H1 (cell line): Measurements from ENCODE around the gene CPM. TPM values are rescaled to one million over a fixed set of nuclear protein-coding genes. Genes with fewer than 3 reads are reported as not detected.

Source experiments
- CTCF ChIA-PET: fragments of 300-600 bp; sonication (Branson Sonifier 250); formaldehyde crosslinking; loops from one replicate; lab custom pipeline; 2021; ENCODE audit not compliant: partially characterized antibody; lab: Charles Lee
- POLR2A ChIA-PET: fragments of 300-600 bp; sonication (Branson Sonifier 250); formaldehyde crosslinking; loops from one replicate; lab custom pipeline; 2021; ENCODE audit warnings: inconsistent platforms; ENCODE audit not compliant: partially characterized antibody; lab: Charles Lee
- DNase-seq, 2 experiments: peaks; one replicate each; pipeline versions ENCODE4 v3.0.0 to v3.0.0-alpha.2; 2010 to 2022; ENCODE audit warnings: low spot score in 2 of 2, low read depth in 1 of 2, mixed read lengths in 1 of 2
- FAIRE-seq: peaks from 2 replicates; lab custom pipeline; 2011; peaks lifted over from hg19 to GRCh38; lab: Jason Lieb, UNC
- H2AFZ ChIP-seq: 2 replicates; pipeline ENCODE4 v1.8.1; 2012; ENCODE audit warnings: low read length, inconsistent platforms
- H2AK5ac ChIP-seq: 2 replicates; pipeline ENCODE4 v1.6.1; 2013; ENCODE audit warnings: low read depth, low read length
- H2BK120ac ChIP-seq: replicated peaks from 2 replicates; pipeline ENCODE3; 2013; ENCODE audit warnings: low read depth, low read length, inconsistent platforms
- H2BK12ac ChIP-seq: 2 replicates; pipeline ENCODE4 v1.6.1; 2013; ENCODE audit warnings: low read depth, low read length
- H2BK15ac ChIP-seq: 2 replicates; pipeline ENCODE4 v1.6.1; 2013; ENCODE audit warnings: low read length
- H2BK20ac ChIP-seq: 2 replicates; pipeline ENCODE4 v1.6.1; 2013; ENCODE audit warnings: low read length
- H2BK5ac ChIP-seq: 2 replicates; pipeline ENCODE4 v1.6.1; 2013; ENCODE audit warnings: low read depth, low read length
- H3K14ac ChIP-seq: 2 replicates; pipeline ENCODE4 v1.6.1; 2013; ENCODE audit warnings: inconsistent platforms; ENCODE audit not compliant: insufficient read length
- H3K18ac ChIP-seq: 2 replicates; pipeline ENCODE4 v1.6.1; 2013; ENCODE audit warnings: low read length; ENCODE audit errors: extremely low read depth
- H3K23ac ChIP-seq: 2 replicates; pipeline ENCODE4 v1.6.1; 2013; ENCODE audit warnings: inconsistent platforms; ENCODE audit not compliant: insufficient read length
- H3K23me2 ChIP-seq: 2 replicates; pipeline ENCODE4 v1.6.1; 2013; ENCODE audit warnings: low read depth, low read length
- H3K27ac ChIP-seq: 2 replicates; pipeline ENCODE4 v1.6.1; 2011; ENCODE audit warnings: low read depth, low read length, inconsistent platforms
- H3K27me3 ChIP-seq, 4 experiments: replicated peaks in 1 of 4; 1 replicate in 1 of 4; 2 replicates in 3 of 4; pipeline versions ENCODE4 v1.6.1 to v1.8.1; 2011 to 2013; ENCODE audit warnings: low read length in 3 of 4, mild to moderate bottlenecking in 3 of 4, inconsistent platforms in 2 of 4, mixed read lengths in 2 of 4, moderate library complexity in 1 of 4; ENCODE audit not compliant: control insufficient read depth in 3 of 4, insufficient read depth in 3 of 4; ENCODE audit errors: extremely low read depth in 1 of 4
- H3K36me3 ChIP-seq, 4 experiments: 2 replicates each; pipeline versions ENCODE4 v1.6.1 to v1.8.1; 2011 to 2013; ENCODE audit warnings: mild to moderate bottlenecking in 4 of 4, low read length in 3 of 4, moderate library complexity in 2 of 4, control low read depth in 1 of 4, inconsistent platforms in 1 of 4; ENCODE audit not compliant: insufficient read depth in 4 of 4, control insufficient read depth in 2 of 4
- H3K4ac ChIP-seq: replicated peaks from 2 replicates; pipeline ENCODE3; 2013; ENCODE audit warnings: low read length, low read depth, mixed read lengths, inconsistent platforms; ENCODE audit not compliant: insufficient read length
- H3K4me1 ChIP-seq, 4 experiments: replicated peaks in 1 of 4; 1 replicate in 1 of 4; 2 replicates in 3 of 4; pipeline versions ENCODE4 v1.6.1 to v1.8.1; 2011 to 2013; ENCODE audit warnings: low read length in 3 of 4, inconsistent platforms in 2 of 4, mixed read lengths in 1 of 4; ENCODE audit not compliant: insufficient read depth in 4 of 4, control insufficient read depth in 3 of 4
- H3K4me2 ChIP-seq, 2 experiments: 2 replicates each; pipeline versions ENCODE4 v1.6.1 to v1.8.1; 2011 to 2013; ENCODE audit warnings: low read depth in 2 of 2, low read length in 2 of 2, control low read depth in 1 of 2, inconsistent platforms in 1 of 2, mild to moderate bottlenecking in 1 of 2; ENCODE audit not compliant: insufficient read depth in 1 of 2
- H3K4me3 ChIP-seq, 4 experiments: fragments of 200-600, 300-600 bp in 1 of 4; sonication (generic), shearing (Covaris generic), sonication (Bioruptor Twin) in 1 of 4; 2 replicates each; pipeline versions ENCODE4 v1.5.1 to v1.8.1; 2011 to 2016; ENCODE audit warnings: low read length in 4 of 4, low read depth in 3 of 4, control low read depth in 2 of 4, inconsistent platforms in 2 of 4, mild to moderate bottlenecking in 2 of 4, mixed read lengths in 1 of 4, moderate library complexity in 1 of 4; ENCODE audit not compliant: insufficient read depth in 2 of 4; ENCODE audit errors: extremely low read depth in 1 of 4
- H3K56ac ChIP-seq: replicated peaks from 2 replicates; pipeline ENCODE3; 2013; ENCODE audit warnings: low read depth, mild to moderate bottlenecking, mixed read lengths, low read length, inconsistent platforms; ENCODE audit not compliant: insufficient read length
- H3K79me1 ChIP-seq: 2 replicates; pipeline ENCODE4 v1.6.1; 2013; ENCODE audit warnings: low read depth, low read length, control low read depth
- H3K79me2 ChIP-seq, 2 experiments: 2 replicates each; pipeline versions ENCODE4 v1.6.1 to v1.8.1; 2012 to 2013; ENCODE audit warnings: low read length in 2 of 2, mild to moderate bottlenecking in 2 of 2, inconsistent platforms in 1 of 2; ENCODE audit not compliant: insufficient read depth in 2 of 2, control insufficient read depth in 1 of 2
- H3K9ac ChIP-seq, 4 experiments: replicated peaks in 1 of 4; 1 replicate in 1 of 4; 2 replicates in 3 of 4; pipeline versions ENCODE4 v1.6.1 to v1.8.1; 2011 to 2013; ENCODE audit warnings: low read depth in 3 of 4, low read length in 3 of 4, control low read depth in 2 of 4, mild to moderate bottlenecking in 2 of 4, moderate library complexity in 2 of 4, inconsistent platforms in 1 of 4; ENCODE audit errors: extremely low read depth in 1 of 4
- H3K9me3 ChIP-seq, 2 experiments: 2 replicates each; pipeline versions ENCODE4 v1.6.1 to v1.8.1; 2012 to 2013; ENCODE audit warnings: mild to moderate bottlenecking in 2 of 2, moderate library complexity in 2 of 2, control low read depth in 1 of 2, inconsistent platforms in 1 of 2, low read depth in 1 of 2, low read length in 1 of 2, mixed read lengths in 1 of 2; ENCODE audit not compliant: insufficient read depth in 2 of 2
- H4K20me1 ChIP-seq, 2 experiments: replicated peaks in 1 of 2; 2 replicates each; pipeline versions ENCODE3 to v1.8.1; 2011 to 2013; ENCODE audit warnings: inconsistent platforms in 2 of 2, low read length in 2 of 2, mild to moderate bottlenecking in 1 of 2; ENCODE audit not compliant: insufficient read depth in 2 of 2, control insufficient read depth in 1 of 2
- H4K5ac ChIP-seq: 2 replicates; pipeline ENCODE4 v1.6.1; 2013; ENCODE audit warnings: low read length, low read depth, mixed read lengths, inconsistent platforms; ENCODE audit not compliant: insufficient read length
- H4K8ac ChIP-seq: 2 replicates; pipeline ENCODE4 v1.8.0; 2013; ENCODE audit warnings: mild to moderate bottlenecking, moderate library complexity, low read length, inconsistent platforms; ENCODE audit not compliant: insufficient read depth; ENCODE audit errors: extremely low read depth
- H4K91ac ChIP-seq: replicated peaks from 2 replicates; pipeline ENCODE3; 2013; ENCODE audit warnings: low read length, mixed read lengths, inconsistent platforms; ENCODE audit not compliant: insufficient read length
- ATF2 ChIP-seq: IDR thresholded peaks from 2 replicates; pipeline ENCODE4 v1.6.1; 2012; ENCODE audit warnings: low read length, inconsistent platforms
- CBX5 ChIP-seq: fragments of 300-800, 300-1000 bp; sonication (generic); IDR thresholded peaks from 2 replicates; pipeline ENCODE4 v1.7.1; 2016; ENCODE audit warnings: antibody characterized with exemption, low read length, low read depth
- CTCF ChIP-seq, 3 experiments: IDR thresholded peaks; 1 replicate in 2 of 3; 2 replicates in 1 of 3; pipeline versions ENCODE4 v1.5.1 to v1.6.1; 2011; ENCODE audit warnings: low read length in 3 of 3, mild to moderate bottlenecking in 3 of 3, inconsistent platforms in 2 of 3, low read depth in 1 of 3, moderate library complexity in 1 of 3; ENCODE audit not compliant: insufficient read depth in 1 of 3; ENCODE audit errors: control extremely low read depth in 1 of 3
- JUND ChIP-seq: IDR thresholded peaks from 2 replicates; pipeline ENCODE4 v1.6.1; 2011; ENCODE audit warnings: mild to moderate bottlenecking, improper control_type of control experiment, low read length
- MAFK ChIP-seq: IDR thresholded peaks from 2 replicates; pipeline ENCODE4 v1.6.1; 2012; ENCODE audit warnings: low read depth, mild to moderate bottlenecking, improper control_type of control experiment, low read length
- TAF1 ChIP-seq: IDR thresholded peaks from 2 replicates; pipeline ENCODE4 v1.6.1; 2011; ENCODE audit warnings: mild to moderate bottlenecking, low read depth, low read length
- TCF12 ChIP-seq: IDR thresholded peaks from 2 replicates; pipeline ENCODE4 v1.6.1; 2011; ENCODE audit warnings: low read depth, mild to moderate bottlenecking, low read length
- YY1 ChIP-seq: IDR thresholded peaks from 2 replicates; pipeline ENCODE4 v1.6.1; 2011; ENCODE audit warnings: low read depth, mild to moderate bottlenecking, low read length
- WGBS, 2 experiments: shearing (Covaris generic) in 1 of 2; methylation state at CpG; one replicate each; pipeline versions ENCODE4 v1.1.6 to v1.1.7; 2013 to 2015; ENCODE audit warnings: low lambda C conversion rate in 2 of 2, mixed read lengths in 2 of 2, inconsistent platforms in 1 of 2, low coverage in 1 of 2, missing lambda C conversion rate in 1 of 2; ENCODE audit not compliant: insufficient replicate concordance in 2 of 2, insufficient coverage in 1 of 2, insufficient read length in 1 of 2; ENCODE audit errors: extremely low coverage in 1 of 2, missing lambda C conversion rate in 1 of 2; 5-methylcytosine and 5-hydroxymethylcytosine counted together
- polyA plus RNA-seq, 7 experiments: library from polyadenylated mRNA; depleted of rRNA in 3 of 7; stranded (reverse) in 5 of 7; unstranded in 2 of 7; fragments of >200 nt in 5 of 7; fragments of 200-250 nt in 2 of 7; gene quantifications; 1 replicate in 5 of 7; 2 replicates in 1 of 7; 4 replicates in 1 of 7; pipeline versions ENCODE4 v1.2.1 to v1.2.3, GENCODE V29; 2011 to 2013; ENCODE audit warnings: missing spikeins in 2 of 7, mixed read lengths in 2 of 7
- total RNA-seq: library from RNA; stranded (reverse); fragmentation: NEBNext Ultra II Directional; extraction: Animal tissue kit (Norgen Biotek cat#: 25700); gene quantifications from 2 replicates; pipeline ENCODE4 v1.2.1, GENCODE V29; 2021

CPM gene
- total and polyA plus RNA-seq, 2 of the 8 experiments (the other 6 are each of a cell fraction or from before 2014, with no cell fraction given) = 0.33 to 3.1 TPM

GRCh38 chr12:68838046-68838886 is 94.7 kb downstream of the CPM start:
- DNase-seq (no peak), FAIRE-seq (no peak)
- Histone ChIP-seq H2BK120ac (no peak overlapping the region), H3K79me2 (0 out of 4 replicates have a peak, but pooled peaks cover 0 to 4% of the 10 kb centered on the region in 2 experiments), H3K18ac (no peak overlapping the region), H3K4me2 (no peak overlapping the region), H3K79me1 (no peaks in the 10 kb centered on the region), H3K4me1 (peaks cover 0 to 5% (median 1%) of the 10 kb centered on the region in 4 experiments; a peak in 1 of 7 replicates), H3K4me3 (no peak overlapping the region), H2BK20ac (no peak overlapping the region), H2AK5ac (no peak overlapping the region), H3K56ac (no peak overlapping the region), H3K4ac (no peak overlapping the region), H3K36me3 (peaks cover 20 to 96% (median 61%) of the 10 kb centered on the region in 4 experiments), H2AFZ (no peak overlapping the region), H3K9ac (no peak overlapping the region), H2BK15ac (no peak overlapping the region), H3K27ac (no peak overlapping the region), H4K5ac (no peak overlapping the region), H3K14ac (no peak overlapping the region), H2BK12ac (no peak overlapping the region), H4K8ac (no peak overlapping the region), H3K9me3 (no peaks in the 10 kb centered on the region), H3K23me2 (no peaks in the 10 kb centered on the region), H3K27me3 (no peaks in the 10 kb centered on the region), H2BK5ac (no peak overlapping the region), H4K20me1 (peaks cover 2% of the 10 kb centered on the region in 2 experiments), H3K23ac (no peak overlapping the region), H4K91ac (no peak overlapping the region)
- CTCF ChIA-PET = no interaction called here
- 82 to 100% methylated on average over 1 to 5 of the region's 5 CpGs for WGBS, 2 experiments
- POLR2A ChIA-PET = interaction anchor here (2.7 kb wide), 1 partner anchor 30 kb away, joined by 9 read pairs; no protein-coding TSS in a partner anchor
- no peak for TF ChIP-seq ATF2
- no peak for TF ChIP-seq CTCF (IDR thresholded peaks at IDR 0.05; ENCODE audit: control extremely low read depth in 1 of 3, insufficient read depth in 1 of 3, low read depth in 1 of 3, low read length in 3 of 3)
- TF ChIP-seq TAF1 = no peak
- no peak for TF ChIP-seq YY1
- no peak for TF ChIP-seq TCF12
- TF ChIP-seq CBX5 = no peak
- TF ChIP-seq MAFK = no peak
- TF ChIP-seq JUND = no peak
